Aorta (tissue), 5 donors: ENCODE data around the gene CD300LD. TPM values are rescaled to one million over a fixed set of nuclear protein-coding genes. Genes with fewer than 3 reads are reported as not detected.

Source experiments
- ATAC-seq: fragments of 200-7000 bp; cut with Tn5 transposase; one replicate; pipeline ENCODE4 v1.9.1; 2022; ENCODE audit warnings: moderate library complexity; ENCODE audit not compliant: low FRiP score
- DNase-seq, 2 donors: peaks; one replicate each; pipeline ENCODE4 v3.0.0-alpha.2; 2020
- H3K27ac ChIP-seq, 2 donors: one replicate each; pipeline ENCODE4 v1.5.1; 2013; ENCODE audit warnings: low read length in 2 of 2, mild to moderate bottlenecking in 2 of 2, moderate library complexity in 2 of 2, control low read depth in 1 of 2, inconsistent platforms in 1 of 2, low read depth in 1 of 2
- H3K27me3 ChIP-seq, 2 donors: one replicate each; pipeline ENCODE4 v1.6.1; 2013; ENCODE audit warnings: control low read depth in 1 of 2, low read length in 1 of 2, mild to moderate bottlenecking in 1 of 2, moderate library complexity in 1 of 2; ENCODE audit not compliant: insufficient read depth in 2 of 2, control insufficient read depth in 1 of 2
- H3K36me3 ChIP-seq, 2 donors: one replicate each; pipeline ENCODE4 v1.6.1; 2013; ENCODE audit warnings: control low read depth in 1 of 2, low read length in 1 of 2, mild to moderate bottlenecking in 1 of 2; ENCODE audit not compliant: insufficient read depth in 2 of 2, control insufficient read depth in 1 of 2
- H3K4me1 ChIP-seq, 2 donors: one replicate each; pipeline ENCODE4 v1.6.1; 2013; ENCODE audit warnings: low read length in 2 of 2, control low read depth in 1 of 2, mild to moderate bottlenecking in 1 of 2, moderate library complexity in 1 of 2; ENCODE audit not compliant: insufficient read depth in 2 of 2, control insufficient read depth in 1 of 2
- H3K4me3 ChIP-seq, 2 donors: one replicate each; pipeline ENCODE4 v1.5.1; 2013; ENCODE audit warnings: low read length in 2 of 2, control low read depth in 1 of 2, mild to moderate bottlenecking in 1 of 2
- H3K9me3 ChIP-seq: one replicate; pipeline ENCODE4 v1.6.1; 2013; ENCODE audit warnings: mild to moderate bottlenecking, low read length; ENCODE audit not compliant: control insufficient read depth
- WGBS, 2 donors: extraction: QIAGEN DNeasy Blood & Tissue Kit; methylation state at CpG; one replicate each; pipeline ENCODE4 v1.1.7; 2013; 5-methylcytosine and 5-hydroxymethylcytosine counted together
- intact Hi-C, 2 donors: fragments of 100-400 bp; cut with DNase I; formaldehyde crosslinking; loops; one replicate each; pipeline versions ENCODE4 v1.14.2 to v1.15.0; 2022
- polyA plus RNA-seq, 2 donors: library from polyadenylated mRNA; stranded (reverse); fragments of 200-250 nt; gene quantifications; one replicate each; pipeline ENCODE4 v1.2.3, GENCODE V29; 2013
- total RNA-seq, 2 donors: library from RNA; stranded (reverse); fragmentation: NEBNext Ultra II Directional; extraction: Animal tissue kit (Norgen Biotek cat#: 25700); gene quantifications; one replicate each; pipeline ENCODE4 v1.2.1, GENCODE V29; 2021
- donor health status: healthy with polysubstance abuse.
- donor health status: Bipolar disorder and iron deficiency.
- donor health status: DM: no; HTN: no; CAD: no.
- donor health status: DM: no; HTN: no; CAD: no.
- donor health status: DM: yes; HTN: yes; CAD: no.

The CD300LD gene
- total and polyA plus RNA-seq, 4 donors, result 0.75 TPM; not detected in 3

DNA sequence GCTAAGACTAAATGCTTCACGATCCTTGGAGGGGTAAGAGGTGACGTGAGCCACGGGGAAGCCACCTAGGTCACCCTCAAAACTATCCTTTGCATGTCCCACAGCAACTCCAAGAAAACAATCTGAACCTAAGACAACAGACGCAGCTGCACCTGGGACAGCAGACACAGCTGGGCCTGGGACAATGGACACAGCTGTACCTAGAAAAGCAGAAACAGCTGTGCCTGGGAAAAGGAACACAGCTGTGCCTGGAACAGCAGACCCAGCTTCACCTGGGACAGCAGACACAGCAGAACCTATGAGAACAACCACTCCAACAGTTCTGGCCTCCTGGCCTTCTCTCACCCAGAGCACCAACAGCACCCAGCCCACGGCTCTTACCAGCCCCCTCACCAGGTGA, 11.7 kb upstream of the CD300LD start:
- H3K27me3 ChIP-seq, result no peaks in the 10 kb centered on the region
- DNase-seq (no peak), ATAC-seq (no peak)
- no peak overlapping the region for H3K27ac ChIP-seq
- no peak overlapping the region for H3K4me3 ChIP-seq
- no peaks in the 10 kb centered on the region for H3K36me3 ChIP-seq
- peaks cover 3% of the 10 kb centered on the region for H3K9me3 ChIP-seq
- WGBS, 2 donors, result 74 to 82% methylated on average over 5 of the region's 5 CpGs
- intact Hi-C loops, result no loop called here
- no peaks in the 10 kb centered on the region for H3K4me1 ChIP-seq

DNA sequence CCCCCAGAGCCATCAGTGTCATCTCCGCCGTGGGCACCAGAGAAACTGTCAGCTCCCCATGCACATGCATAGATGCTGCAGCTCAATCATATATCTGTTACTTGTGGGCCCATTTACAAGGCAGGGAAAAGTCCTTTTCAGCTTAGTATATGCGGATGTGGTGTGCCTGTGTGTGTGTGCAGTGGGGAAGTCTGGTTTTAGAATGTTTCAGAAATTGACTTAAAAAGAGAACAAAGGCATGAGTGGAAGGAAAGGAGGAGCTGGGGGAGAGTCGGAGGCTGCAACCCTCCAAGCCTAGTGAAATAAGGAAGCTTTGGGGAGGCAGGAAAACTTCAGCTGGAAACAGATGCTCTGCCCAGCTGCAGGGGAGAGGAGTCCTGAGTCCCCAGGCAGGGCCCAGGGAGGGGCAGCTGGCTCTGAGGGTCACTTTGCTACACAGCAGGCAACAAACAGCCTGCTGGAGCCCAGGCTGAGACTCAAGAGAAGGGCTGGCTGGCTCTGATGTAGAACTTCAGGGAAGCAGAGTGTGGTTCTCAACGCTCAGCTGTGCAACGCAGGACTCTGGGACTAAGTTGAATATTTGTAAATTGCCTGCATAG, 11.1 kb upstream of the CD300LD start:
- intact Hi-C loops, result no loop called here
- Histone ChIP-seq H3K9me3 (peaks cover 3% of the 10 kb centered on the region), H3K27ac (no peak overlapping the region), H3K4me1 (no peaks in the 10 kb centered on the region), H3K36me3 (no peaks in the 10 kb centered on the region), H3K4me3 (no peak overlapping the region), H3K27me3 (no peaks in the 10 kb centered on the region)
- WGBS, 2 donors, result 66 to 70% methylated on average over 6 of the region's 6 CpGs
- DNase-seq (no peak), ATAC-seq (no peak)

DNA sequence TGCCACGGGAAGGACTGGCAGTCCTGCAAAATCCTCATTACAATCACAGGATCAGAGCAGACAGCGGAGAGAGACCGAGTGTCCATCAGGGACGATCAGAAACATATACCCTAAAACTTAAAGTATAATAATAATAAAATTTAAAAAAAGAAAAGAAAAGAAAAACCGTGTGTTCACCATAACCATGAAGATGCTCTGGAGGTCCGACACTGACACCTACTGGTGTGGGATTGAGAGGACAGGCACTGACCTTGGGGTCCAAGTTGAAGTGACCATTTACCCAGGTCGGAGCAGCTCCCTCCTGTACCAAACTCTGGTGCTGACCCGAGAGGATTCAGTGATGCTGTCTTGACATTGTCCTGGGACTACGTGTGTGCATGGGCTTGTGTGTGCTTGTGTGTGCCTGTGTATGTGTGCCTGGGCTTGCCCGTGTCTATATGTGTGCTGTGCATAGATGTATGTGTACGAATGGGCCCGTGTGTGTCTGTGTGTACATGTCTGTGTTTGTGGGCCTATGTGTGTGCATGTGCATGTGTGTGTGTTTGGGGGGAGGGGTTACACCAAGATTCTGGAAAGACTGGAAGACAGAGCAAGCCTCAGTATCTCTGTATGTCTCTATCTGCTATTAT, 10.0 kb upstream of the CD300LD start:
- H3K4me3 ChIP-seq, result no peak overlapping the region
- no peak overlapping the region for H3K27ac ChIP-seq
- no peak for DNase-seq
- H3K36me3 ChIP-seq, result no peaks in the 10 kb centered on the region
- no peak for ATAC-seq
- no peaks in the 10 kb centered on the region for H3K4me1 ChIP-seq
- 46 to 53% methylated on average over 12 of the region's 12 CpGs for WGBS, 2 donors
- no peaks in the 10 kb centered on the region for H3K27me3 ChIP-seq
- no peaks in the 10 kb centered on the region for H3K9me3 ChIP-seq
- intact Hi-C loops, result no loop called here

GRCh38 chr17:74599448-74599939, 7.4 kb upstream of the CD300LD start:
- Histone ChIP-seq H3K4me1 (no peaks in the 10 kb centered on the region), H3K27ac (no peak overlapping the region), H3K27me3 (peaks cover 0 to 2% of the 10 kb centered on the region in 2 donors), H3K36me3 (no peaks in the 10 kb centered on the region), H3K9me3 (peaks cover 1% of the 10 kb centered on the region), H3K4me3 (no peak overlapping the region)
- peak; percentile 30 for ATAC-seq
- peak in 1 of 2 donors; percentile 73 for DNase-seq
- intact Hi-C loops, result no loop called here
- WGBS, 2 donors, result 39 to 48% methylated on average over 10 of the region's 10 CpGs

DNA sequence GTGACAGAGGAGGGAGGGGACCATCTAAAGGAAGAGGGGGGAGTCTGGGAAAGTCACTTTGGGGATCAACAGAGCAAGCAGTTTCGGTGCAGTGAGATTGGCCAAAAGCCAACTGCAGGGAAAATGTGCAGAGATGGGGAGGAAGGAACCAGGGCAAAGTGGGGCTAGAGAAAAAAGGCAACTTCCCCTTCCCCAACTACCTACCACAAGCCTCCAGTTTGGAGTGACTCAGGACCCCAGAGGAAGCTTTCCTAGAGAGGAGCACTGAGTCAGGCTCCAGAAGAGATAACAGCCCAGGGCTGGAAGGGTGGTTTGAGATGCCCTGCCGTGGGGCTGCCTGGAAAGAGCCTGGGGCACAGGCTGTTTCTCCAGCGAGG, 6.9 kb upstream of the CD300LD start:
- no peaks in the 10 kb centered on the region for H3K36me3 ChIP-seq
- peak; percentile 26 for ATAC-seq
- WGBS, 2 donors, result 14 to 29% methylated on average over 3 of the region's 3 CpGs

GRCh38 chr17:74598346-74599022, 6.4 kb upstream of the CD300LD start:
- Histone ChIP-seq H3K4me1 (no peaks in the 10 kb centered on the region), H3K27me3 (peaks cover 0 to 2% of the 10 kb centered on the region in 2 donors), H3K9me3 (peaks cover 1% of the 10 kb centered on the region), H3K36me3 (no peaks in the 10 kb centered on the region), H3K27ac (no peak overlapping the region), H3K4me3 (no peak overlapping the region)
- DNase-seq (no peak), ATAC-seq (no peak)
- WGBS, 2 donors, result 72% methylated on average over 4 of the region's 4 CpGs
- intact Hi-C loops, result no loop called here

More for the DNA sequence above, 6.9 kb upstream of the CD300LD start:
- no peak for DNase-seq
- intact Hi-C loops, result no loop called here
- H3K27me3 ChIP-seq, result peaks cover 0 to 2% of the 10 kb centered on the region in 2 donors
- H3K9me3 ChIP-seq, result peaks cover 1% of the 10 kb centered on the region
- H3K27ac ChIP-seq, result no peak overlapping the region
- no peak overlapping the region for H3K4me3 ChIP-seq
- no peaks in the 10 kb centered on the region for H3K4me1 ChIP-seq

DNA sequence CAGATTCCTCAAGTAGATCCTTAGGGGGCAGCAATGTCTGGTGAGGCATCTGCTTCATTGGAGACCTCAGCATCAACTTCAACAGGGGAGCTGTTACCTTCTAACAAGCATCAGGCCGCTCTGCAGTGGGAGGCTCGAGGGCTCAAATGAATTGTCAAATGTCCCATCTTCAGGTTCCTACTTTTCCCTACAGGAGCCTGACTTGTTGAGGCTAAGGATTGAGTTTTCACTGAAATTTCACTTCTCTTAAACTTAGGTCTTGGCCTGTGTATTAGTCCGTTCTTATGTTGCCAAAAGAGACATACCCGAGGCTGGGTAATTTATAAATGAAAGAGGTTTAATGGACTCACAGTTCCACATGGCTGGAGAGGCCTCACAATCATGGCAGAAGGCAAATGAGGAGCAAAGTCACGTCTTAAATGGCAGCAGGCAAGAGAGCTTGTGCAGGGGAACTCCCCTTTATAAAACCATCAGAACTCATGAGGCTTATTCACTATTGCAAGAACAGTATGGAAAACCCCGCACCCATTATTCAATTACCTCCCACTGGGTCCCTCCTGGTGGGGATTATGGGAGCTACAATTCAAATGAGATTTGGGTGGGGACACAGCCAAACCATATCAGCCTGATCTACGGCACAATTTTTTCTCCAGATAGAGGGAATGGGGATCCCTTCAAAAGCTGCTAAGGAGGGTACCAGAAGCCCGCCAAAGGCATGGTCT, 5.1 kb upstream of the CD300LD start:
- H3K36me3 ChIP-seq, result no peaks in the 10 kb centered on the region
- 63 to 77% methylated on average over 8 of the region's 8 CpGs for WGBS, 2 donors
- DNase-seq (no peak), ATAC-seq (no peak)
- no peak overlapping the region for H3K4me3 ChIP-seq
- no peaks in the 10 kb centered on the region for H3K4me1 ChIP-seq
- peaks cover 0 to 2% of the 10 kb centered on the region in 2 donors for H3K27me3 ChIP-seq
- H3K27ac ChIP-seq, result no peak overlapping the region
- peaks cover 1% of the 10 kb centered on the region for H3K9me3 ChIP-seq
- intact Hi-C loops, result no loop called here

GRCh38 chr17:74595037-74595750, 3.1 kb upstream of the CD300LD start:
- ATAC-seq (no peak), DNase-seq (no peak)
- Histone ChIP-seq H3K27ac (no peak overlapping the region), H3K4me1 (no peaks in the 10 kb centered on the region), H3K4me3 (no peak overlapping the region), H3K36me3 (no peaks in the 10 kb centered on the region), H3K9me3 (peaks cover 1% of the 10 kb centered on the region), H3K27me3 (peaks cover 0 to 4% of the 10 kb centered on the region in 2 donors)
- WGBS, 2 donors, result 70 to 76% methylated on average over 6 of the region's 6 CpGs
- intact Hi-C loops, result no loop called here
